Panc1 (cell line): ENCODE results near the gene SKAP1. TPM values are rescaled to one million over a fixed set of nuclear protein-coding genes. Genes with fewer than 3 reads are reported as not detected.

Source experiments
- ATAC-seq: fragments of 200-7000 bp; cut with Tn5 transposase; 2 replicates; pipeline ENCODE4 v1.9.1; 2020; ENCODE audit warnings: mild to moderate bottlenecking, moderate library complexity
- BruUV-seq: library from RNA; stranded (reverse); fragments of 400-500 nt; replicated peaks from 2 replicates; lab custom pipeline; 2021; lab: Mats Ljungman, UMichigan
- CTCF ChIA-PET: fragments of 300-600 bp; sonication (Branson Sonifier 250); formaldehyde crosslinking; loops from one replicate; lab custom pipeline; 2022; ENCODE audit warnings: antibody characterized with exemption; lab: Charles Lee
- POLR2A ChIA-PET: fragments of 300-600 bp; sonication (Branson Sonifier 250); formaldehyde crosslinking; loops from one replicate; lab custom pipeline; 2022; ENCODE audit warnings: antibody characterized with exemption; lab: Charles Lee
- DNase-seq: peaks from one replicate; pipeline ENCODE4 v3.0.0-alpha.2; 2010; ENCODE audit warnings: low read depth, low spot score
- H3K27ac ChIP-seq: 2 replicates; pipeline ENCODE4 v1.5.1; 2011; ENCODE audit warnings: mild to moderate bottlenecking, low read length, inconsistent platforms
- H3K27me3 ChIP-seq: fragments of 200-500 bp; sonication (Bioruptor generic); 2 replicates; pipeline ENCODE4 v1.6.0; 2014; ENCODE audit warnings: low read length, inconsistent platforms; ENCODE audit not compliant: control insufficient read depth, insufficient read depth
- H3K36me3 ChIP-seq: fragments of 200-500 bp; sonication (Bioruptor generic); 2 replicates; pipeline ENCODE4 v1.5.1; 2014; ENCODE audit warnings: inconsistent platforms, mild to moderate bottlenecking, low read length, moderate library complexity; ENCODE audit not compliant: control insufficient read depth, insufficient read depth
- H3K4me1 ChIP-seq: 2 replicates; pipeline ENCODE4 v1.5.1; 2011; ENCODE audit warnings: inconsistent platforms, mild to moderate bottlenecking, low read length, moderate library complexity; ENCODE audit not compliant: control insufficient read depth, insufficient read depth
- H3K4me3 ChIP-seq, 2 experiments: 2 replicates each; pipeline ENCODE4 v1.5.1; 2011 to 2012; ENCODE audit warnings: low read depth in 2 of 2, low read length in 2 of 2, mild to moderate bottlenecking in 2 of 2, inconsistent platforms in 1 of 2, moderate library complexity in 1 of 2
- H3K9me3 ChIP-seq: fragments of 200-500 bp; sonication (Bioruptor generic); 2 replicates; pipeline ENCODE4 v1.5.1; 2014; ENCODE audit warnings: low read depth, mild to moderate bottlenecking, inconsistent platforms, low read length, moderate library complexity; ENCODE audit not compliant: control insufficient read depth, insufficient read depth
- CTCF ChIP-seq: fragments of 450-650 bp; IDR thresholded peaks from 2 replicates; pipeline ENCODE4 v1.5.1; 2017; ENCODE audit warnings: mild to moderate bottlenecking
- POLR2AphosphoS5 ChIP-seq: IDR thresholded peaks from 2 replicates; pipeline ENCODE4 v1.6.1; 2012; ENCODE audit warnings: mild to moderate bottlenecking, low read depth, low read length, moderate library complexity
- REST ChIP-seq, 2 experiments: IDR thresholded peaks; 2 replicates each; pipeline ENCODE4 v1.6.1; 2011 to 2012; ENCODE audit warnings: low read depth in 2 of 2, control low read depth in 1 of 2, low read length in 1 of 2, mild to moderate bottlenecking in 1 of 2, moderate library complexity in 1 of 2; ENCODE audit not compliant: insufficient read depth in 1 of 2
- SIN3A ChIP-seq: IDR thresholded peaks from 2 replicates; pipeline ENCODE4 v1.6.1; 2012; ENCODE audit warnings: low read depth, mild to moderate bottlenecking, low read length, moderate library complexity, borderline replicate concordance; ENCODE audit not compliant: insufficient read depth
- TCF7L2 ChIP-seq: IDR thresholded peaks from 2 replicates; pipeline ENCODE4 v1.6.1; 2011; ENCODE audit warnings: mild to moderate bottlenecking, low read depth, low read length, inconsistent platforms
- in situ Hi-C: cut with HindIII; loops from 2 replicates; pipeline ENCODE4 v1.10.0; 2016; ENCODE audit warnings: low sequenced_read_pairs, low pct_unique_long_range_greater_than_20kb
- intact Hi-C: fragments of 100-400 bp; cut with micrococcal nuclease; formaldehyde crosslinking; loops from one replicate; pipeline ENCODE4 v1.10.0; 2022; ENCODE audit not compliant: unreplicated experiment
- total RNA-seq: library from RNA; stranded (reverse); gene quantifications from one replicate; pipeline ENCODE4 v1.2.1, GENCODE V29; 2021; ENCODE audit not compliant: unreplicated experiment

The SKAP1 gene
- total RNA-seq, 1 experiment from 2014 or later = 0.90 TPM

GRCh38 chr17:48336986-48337385 lies 93.0 kb downstream of the SKAP1 start:
- BruUV-seq = no TSS peak
- Histone ChIP-seq H3K4me3 (no peak overlapping the region), H3K4me1 (peaks cover 13% of the 10 kb centered on the region), H3K9me3 (no peaks in the 10 kb centered on the region), H3K27ac (no peak overlapping the region; the same call in 1 of the 2 replicates), H3K36me3 (no peaks in the 10 kb centered on the region), H3K27me3 (no peaks in the 10 kb centered on the region)
- intact Hi-C loops (loop anchor here (10.0 kb wide), 1 partner anchor 118 kb away; no protein-coding TSS in a partner anchor), in situ Hi-C loops (no loop called here)
- CTCF ChIA-PET = interaction anchor here (0.6 to 1.2 kb wide), 3 partner anchors 195 to 282 kb away, joined by 3 to 5 read pairs (median 3); no protein-coding TSS in a partner anchor
- no peak for ATAC-seq
- POLR2A ChIA-PET = no interaction called here
- TF ChIP-seq CTCF (no peak), REST (IDR thresholded peaks at IDR 0.05; ENCODE audit: insufficient read depth in 1 of 2, low read depth in 2 of 2, low read length in 1 of 2) (no peak), TCF7L2 (no peak), POLR2AphosphoS5 (no peak), SIN3A (no peak)
- DNase-seq = no peak

- Histone ChIP-seq H3K4me3 (no peak overlapping the region), H3K36me3 (no peaks in the 10 kb centered on the region), H3K9me3 (no peaks in the 10 kb centered on the region), H3K4me1 (peaks cover 13% of the 10 kb centered on the region), H3K27ac (peak overlapping the region; percentile 44; the same call in 1 of the 2 replicates), H3K27me3 (no peaks in the 10 kb centered on the region)
- intact Hi-C loops (loop anchor here (10.0 kb wide), 1 partner anchor 119 kb away; no protein-coding TSS in a partner anchor), in situ Hi-C loops (no loop called here)
- DNase-seq = peak; percentile 62
- BruUV-seq = no TSS peak
- CTCF ChIA-PET = interaction anchor here (0.5 to 1.6 kb wide), 14 partner anchors 13 to 283 kb away, joined by 3 to 12 read pairs (median 3); partner anchors contain the start of genes HOXB3 and HOXB5
- POLR2A ChIA-PET = interaction anchor here (0.6 kb wide), 2 partner anchors 206 to 219 kb away, joined by 3 to 4 read pairs; no protein-coding TSS in a partner anchor
- no peak for TF ChIP-seq SIN3A
- peak; percentile 76; the same call in 1 of the 2 replicates for TF ChIP-seq CTCF
- no peak for TF ChIP-seq TCF7L2
- TF ChIP-seq REST (IDR thresholded peaks at IDR 0.05; ENCODE audit: insufficient read depth in 1 of 2, low read depth in 2 of 2, low read length in 1 of 2) = no peak
- TF ChIP-seq POLR2AphosphoS5 = no peak
- ATAC-seq = peak; percentile 82
Observed at GRCh38 chr17:48335858-48336500, 94.0 kb downstream of the SKAP1 start.
